ENCODE results near the gene NBAS. TPM values are rescaled to one million over a fixed set of nuclear protein-coding genes. Genes with fewer than 3 reads are reported as not detected.

NBAS gene
- total RNA-seq, 2 donors from 2014 or later = 31.5 to 32.0 TPM

- H3K4me3 ChIP-seq = no peak overlapping the region
- H3K9me3 ChIP-seq = no peaks in the 10 kb centered on the region
- TF ChIP-seq CTCF (IDR thresholded peaks at IDR 0.05) = no peak
- H3K27me3 ChIP-seq (replicated peaks; ENCODE audit: insufficient read depth) = no peaks in the 10 kb centered on the region
- H3K27ac ChIP-seq = no peak overlapping the region
- DNase-seq (ENCODE audit: low spot score) (no peak), ATAC-seq (ENCODE audit: insufficient number of reproducible peaks, low FRiP score, low read depth) (no peak)
- H3K4me1 ChIP-seq (ENCODE audit: control insufficient read depth in 1 of 2, low read depth in 2 of 2) = no peaks in the 10 kb centered on the region
- no peaks in the 10 kb centered on the region for H3K36me3 ChIP-seq
Measured at GRCh38 chr2:15498554-15498953, 62.6 kb downstream of the NBAS start.

- no peak for TF ChIP-seq CTCF (IDR thresholded peaks at IDR 0.05)
- no peak for DNase-seq (ENCODE audit: low spot score)
- Histone ChIP-seq H3K27ac (no peak overlapping the region), H3K36me3 (no peaks in the 10 kb centered on the region), H3K9me3 (no peaks in the 10 kb centered on the region), H3K4me3 (no peak overlapping the region), H3K4me1 (ENCODE audit: control insufficient read depth in 1 of 2, low read depth in 2 of 2) (no peaks in the 10 kb centered on the region), H3K27me3 (replicated peaks; ENCODE audit: insufficient read depth) (no peaks in the 10 kb centered on the region)
- no peak for ATAC-seq (ENCODE audit: insufficient number of reproducible peaks, low FRiP score, low read depth)
Measured at GRCh38 chr2:15494877-15495276, 66.3 kb downstream of the NBAS start.

- Histone ChIP-seq H3K27me3 (replicated peaks; ENCODE audit: insufficient read depth) (no peaks in the 10 kb centered on the region), H3K27ac (no peak overlapping the region), H3K9me3 (no peaks in the 10 kb centered on the region), H3K4me3 (no peak overlapping the region), H3K36me3 (no peaks in the 10 kb centered on the region), H3K4me1 (ENCODE audit: control insufficient read depth in 1 of 2, low read depth in 2 of 2) (no peaks in the 10 kb centered on the region)
- no peak for TF ChIP-seq CTCF (IDR thresholded peaks at IDR 0.05)
- no peak for DNase-seq (ENCODE audit: low spot score)
- ATAC-seq (ENCODE audit: insufficient number of reproducible peaks, low FRiP score, low read depth) = no peak
Measured at GRCh38 chr2:15492773-15493325, 68.3 kb downstream of the NBAS start.

- Histone ChIP-seq H3K4me3 (no peak overlapping the region), H3K36me3 (peaks cover 8% of the 10 kb centered on the region), H3K27ac (no peak overlapping the region), H3K27me3 (replicated peaks; ENCODE audit: insufficient read depth) (no peaks in the 10 kb centered on the region), H3K9me3 (no peaks in the 10 kb centered on the region), H3K4me1 (ENCODE audit: control insufficient read depth in 1 of 2, low read depth in 2 of 2) (no peaks in the 10 kb centered on the region)
- ATAC-seq (ENCODE audit: insufficient number of reproducible peaks, low FRiP score, low read depth) (no peak), DNase-seq (ENCODE audit: low spot score) (no peak)
- TF ChIP-seq CTCF (IDR thresholded peaks at IDR 0.05) = no peak
Measured at GRCh38 chr2:15486770-15487169, 74.4 kb downstream of the NBAS start.

GRCh38 chr2:15485949-15486348 lies 75.2 kb downstream of the NBAS start:
- Histone ChIP-seq H3K27me3 (replicated peaks; ENCODE audit: insufficient read depth) (no peaks in the 10 kb centered on the region), H3K4me3 (no peak overlapping the region), H3K36me3 (peaks cover 11% of the 10 kb centered on the region), H3K27ac (no peak overlapping the region), H3K9me3 (no peaks in the 10 kb centered on the region), H3K4me1 (ENCODE audit: control insufficient read depth in 1 of 2, low read depth in 2 of 2) (no peaks in the 10 kb centered on the region)
- DNase-seq (ENCODE audit: low spot score) (no peak), ATAC-seq (ENCODE audit: insufficient number of reproducible peaks, low FRiP score, low read depth) (no peak)
- TF ChIP-seq CTCF (IDR thresholded peaks at IDR 0.05) = no peak

Data from thoracic aorta (tissue), 2 donors.